Aorta (tissue), 5 donors: ENCODE data around the gene TKT. TPM values are rescaled to one million over a fixed set of nuclear protein-coding genes. Genes with fewer than 3 reads are reported as not detected.

Experiments
- ATAC-seq: fragments of 200-7000 bp; cut with Tn5 transposase; one replicate; pipeline ENCODE4 v1.9.1; 2022; ENCODE audit warnings: moderate library complexity; ENCODE audit not compliant: low FRiP score
- DNase-seq, 2 donors: peaks; one replicate each; pipeline ENCODE4 v3.0.0-alpha.2; 2020
- H3K27ac ChIP-seq, 2 donors: one replicate each; pipeline ENCODE4 v1.5.1; 2013; ENCODE audit warnings: low read length in 2 of 2, mild to moderate bottlenecking in 2 of 2, moderate library complexity in 2 of 2, control low read depth in 1 of 2, inconsistent platforms in 1 of 2, low read depth in 1 of 2
- H3K27me3 ChIP-seq, 2 donors: one replicate each; pipeline ENCODE4 v1.6.1; 2013; ENCODE audit warnings: control low read depth in 1 of 2, low read length in 1 of 2, mild to moderate bottlenecking in 1 of 2, moderate library complexity in 1 of 2; ENCODE audit not compliant: insufficient read depth in 2 of 2, control insufficient read depth in 1 of 2
- H3K36me3 ChIP-seq, 2 donors: one replicate each; pipeline ENCODE4 v1.6.1; 2013; ENCODE audit warnings: control low read depth in 1 of 2, low read length in 1 of 2, mild to moderate bottlenecking in 1 of 2; ENCODE audit not compliant: insufficient read depth in 2 of 2, control insufficient read depth in 1 of 2
- H3K4me1 ChIP-seq, 2 donors: one replicate each; pipeline ENCODE4 v1.6.1; 2013; ENCODE audit warnings: low read length in 2 of 2, control low read depth in 1 of 2, mild to moderate bottlenecking in 1 of 2, moderate library complexity in 1 of 2; ENCODE audit not compliant: insufficient read depth in 2 of 2, control insufficient read depth in 1 of 2
- H3K4me3 ChIP-seq, 2 donors: one replicate each; pipeline ENCODE4 v1.5.1; 2013; ENCODE audit warnings: low read length in 2 of 2, control low read depth in 1 of 2, mild to moderate bottlenecking in 1 of 2
- H3K9me3 ChIP-seq: one replicate; pipeline ENCODE4 v1.6.1; 2013; ENCODE audit warnings: mild to moderate bottlenecking, low read length; ENCODE audit not compliant: control insufficient read depth
- WGBS, 2 donors: extraction: QIAGEN DNeasy Blood & Tissue Kit; methylation state at CpG; one replicate each; pipeline ENCODE4 v1.1.7; 2013; 5-methylcytosine and 5-hydroxymethylcytosine counted together
- intact Hi-C, 2 donors: fragments of 100-400 bp; cut with DNase I; formaldehyde crosslinking; loops; one replicate each; pipeline versions ENCODE4 v1.14.2 to v1.15.0; 2022
- polyA plus RNA-seq, 2 donors: library from polyadenylated mRNA; stranded (reverse); fragments of 200-250 nt; gene quantifications; one replicate each; pipeline ENCODE4 v1.2.3, GENCODE V29; 2013
- total RNA-seq, 2 donors: library from RNA; stranded (reverse); fragmentation: NEBNext Ultra II Directional; extraction: Animal tissue kit (Norgen Biotek cat#: 25700); gene quantifications; one replicate each; pipeline ENCODE4 v1.2.1, GENCODE V29; 2021
- donor health status: healthy with polysubstance abuse.
- donor health status: Bipolar disorder and iron deficiency.
- donor health status: DM: no; HTN: no; CAD: no.
- donor health status: DM: no; HTN: no; CAD: no.
- donor health status: DM: yes; HTN: yes; CAD: no.

TKT gene
- total and polyA plus RNA-seq, 4 donors, result 92.4 to 208 (median 146) TPM

DNA sequence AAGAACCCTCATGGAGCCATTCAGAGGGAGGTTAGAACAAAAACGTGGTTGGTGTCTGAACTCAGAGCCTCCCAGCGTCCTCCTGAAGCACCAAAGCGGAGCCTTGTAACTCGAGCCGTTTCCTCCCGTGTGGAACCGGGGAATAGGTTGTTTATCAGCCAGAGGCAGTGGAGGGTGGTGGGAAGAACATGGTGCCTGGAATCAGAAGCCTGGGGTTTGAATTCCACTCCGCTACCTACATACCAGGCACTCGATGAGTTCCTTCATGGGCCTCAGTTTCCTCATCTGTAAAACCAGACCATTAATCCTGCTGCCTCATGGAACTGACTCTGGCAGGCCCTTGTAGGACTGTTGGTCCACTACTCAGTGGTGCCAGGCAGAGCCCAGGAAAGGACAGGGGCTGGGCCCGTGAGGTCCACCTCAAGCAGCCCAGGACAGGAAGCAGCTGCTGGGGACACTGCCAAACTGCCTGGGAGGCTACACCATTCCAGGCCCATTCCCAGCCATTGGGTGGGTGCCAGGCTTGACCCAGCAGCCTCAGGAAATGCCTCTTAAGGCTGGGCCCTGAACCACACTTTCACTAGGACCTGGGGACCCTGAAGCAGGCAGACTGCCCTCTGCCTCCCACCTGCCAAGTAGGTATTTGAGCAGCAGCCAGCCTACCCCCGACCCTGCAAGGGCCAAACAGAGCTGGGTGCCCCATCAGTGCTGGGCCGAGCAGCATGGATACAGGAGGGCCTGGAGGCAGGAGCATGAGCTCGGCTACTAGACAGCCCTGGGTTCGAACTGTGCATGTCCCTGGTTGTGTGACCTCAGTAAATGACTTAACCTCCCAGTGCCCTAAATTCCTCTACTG is 61.4 kb downstream of the TKT start:
- WGBS, 2 donors, result 20 to 23% methylated on average over 14 of the region's 14 CpGs
- peak; percentile 64 for ATAC-seq
- Histone ChIP-seq H3K36me3 (peaks cover 0 to 3% of the 10 kb centered on the region in 2 donors), H3K4me1 (no peaks in the 10 kb centered on the region), H3K27ac (peak overlapping the region; percentile 17 to 78), H3K27me3 (no peaks in the 10 kb centered on the region), H3K9me3 (no peaks in the 10 kb centered on the region), H3K4me3 (no peak overlapping the region)
- peak; percentile 88 to 93 for DNase-seq
- intact Hi-C loops, result loop anchor here (2.0 to 5.0 kb wide), 2 partner anchors 34 to 62 kb away; partner anchors contain the start of genes PRKCD (in 1 of the 2) and RFT1 (in 1 of the 2)

DNA sequence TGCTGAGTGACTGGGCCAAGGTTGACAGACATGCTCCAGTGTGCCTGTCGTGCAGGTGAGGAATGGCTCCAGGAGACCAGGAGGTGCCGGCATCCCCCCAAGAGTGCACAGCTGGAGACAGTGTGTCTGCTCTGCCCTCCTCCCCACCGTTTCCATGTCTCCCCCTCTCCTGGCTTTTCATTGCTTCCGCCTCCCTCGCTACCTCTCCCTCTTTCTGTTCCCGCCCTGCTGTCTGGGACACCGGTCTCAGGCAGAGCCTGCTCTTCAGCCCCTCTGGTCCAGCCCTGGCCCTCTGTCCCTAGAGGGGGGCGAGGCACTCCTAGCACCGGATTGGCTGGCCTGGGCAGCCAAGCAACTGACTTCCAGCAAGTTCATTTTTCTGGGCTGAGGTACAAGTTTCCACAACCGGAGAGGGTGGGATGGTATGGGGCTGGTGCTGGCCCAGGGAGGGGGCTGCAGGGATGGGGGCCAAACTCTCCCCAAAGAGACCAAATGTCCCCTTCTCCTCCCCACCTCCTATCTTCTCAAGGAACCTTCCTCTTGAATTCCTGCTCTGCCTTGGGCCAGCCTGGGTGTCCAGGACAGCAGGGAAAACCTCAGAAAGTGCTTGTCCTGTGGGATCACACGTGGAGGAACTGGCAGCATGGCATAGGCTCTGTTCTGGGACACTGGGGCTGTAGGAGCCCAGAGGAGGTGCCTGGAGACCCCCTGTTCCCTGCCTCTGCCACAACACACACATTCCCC is 62.2 kb downstream of the TKT start:
- intact Hi-C loops, result loop anchor here in 1 of 2 donors (2.0 kb wide), 1 partner anchor 33 kb away; the partner anchor contains the start of gene PRKCD

DNA sequence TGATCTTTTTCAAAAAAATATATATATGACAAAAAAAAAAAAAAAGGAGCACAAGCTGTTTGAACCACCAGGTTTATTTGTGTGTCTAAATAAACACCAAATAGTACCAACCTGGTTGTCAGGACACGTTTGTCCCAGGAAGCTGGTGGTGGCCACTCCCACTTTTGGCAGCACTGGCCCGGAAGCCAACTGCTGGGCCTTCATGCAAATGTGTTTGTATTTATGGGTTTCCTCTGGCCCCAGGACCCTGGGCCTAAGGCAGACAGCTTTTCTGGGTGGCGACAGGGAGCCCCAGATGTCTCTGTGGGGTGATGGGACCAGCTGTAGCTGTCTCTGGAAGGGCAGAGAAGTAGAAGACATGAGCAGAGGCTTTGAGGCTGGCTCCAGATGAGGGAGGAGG is 63.2 kb downstream of the TKT start:
- H3K4me1 ChIP-seq, result no peaks in the 10 kb centered on the region
- no peaks in the 10 kb centered on the region for H3K27me3 ChIP-seq
- WGBS, 2 donors, result 41 to 42% methylated on average over 3 of the region's 3 CpGs
- intact Hi-C loops, result no loop called here
- peaks cover 0 to 8% of the 10 kb centered on the region in 2 donors for H3K36me3 ChIP-seq
- peak in 1 of 2 donors; percentile 67 for DNase-seq
- no peak overlapping the region for H3K4me3 ChIP-seq
- H3K27ac ChIP-seq, result peak overlapping the region; percentile 20 to 59
- no peaks in the 10 kb centered on the region for H3K9me3 ChIP-seq
- no peak for ATAC-seq

More for the DNA sequence above, 62.2 kb downstream of the TKT start:
- WGBS, 2 donors, result 1 to 8% methylated on average over 11 of the region's 11 CpGs
- DNase-seq (peak; percentile 77 to 85), ATAC-seq (peak; percentile 78)
- Histone ChIP-seq H3K27me3 (no peaks in the 10 kb centered on the region), H3K4me1 (no peaks in the 10 kb centered on the region), H3K9me3 (no peaks in the 10 kb centered on the region), H3K27ac (peak overlapping the region; percentile 20 to 78), H3K36me3 (peaks cover 0 to 8% of the 10 kb centered on the region in 2 donors), H3K4me3 (no peak overlapping the region)

DNA sequence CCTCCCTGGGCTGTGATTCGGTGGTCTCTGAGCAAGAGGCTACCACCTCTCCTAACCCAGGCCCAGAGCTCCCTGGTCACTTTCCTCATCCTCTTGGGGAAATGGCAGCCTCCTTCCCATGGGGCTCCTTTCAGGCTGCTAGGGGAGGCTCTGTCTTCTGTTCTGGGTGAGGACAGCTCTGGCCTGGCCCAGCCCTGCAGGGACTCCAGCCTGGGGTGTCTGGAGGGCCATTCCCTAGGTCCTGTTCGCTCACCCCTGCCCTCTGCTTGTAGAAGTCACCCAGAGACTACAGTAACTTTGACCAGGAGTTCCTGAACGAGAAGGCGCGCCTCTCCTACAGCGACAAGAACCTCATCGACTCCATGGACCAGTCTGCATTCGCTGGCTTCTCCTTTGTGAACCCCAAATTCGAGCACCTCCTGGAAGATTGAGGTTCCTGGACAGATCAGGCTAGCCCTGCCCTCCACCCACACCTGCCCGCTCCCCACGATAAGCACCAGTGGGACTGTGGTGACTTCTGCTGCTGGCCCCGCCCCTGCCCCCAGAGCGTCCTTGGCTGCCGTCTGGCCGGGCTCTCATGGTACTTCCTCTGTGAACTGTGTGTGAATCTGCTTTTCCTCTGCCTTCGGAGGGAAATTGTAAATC is 63.9 kb downstream of the TKT start:
- no peak for ATAC-seq
- H3K36me3 ChIP-seq, result peaks cover 0 to 8% of the 10 kb centered on the region in 2 donors
- 90 to 92% methylated on average over 16 of the region's 16 CpGs for WGBS, 2 donors
- no peak overlapping the region for H3K27ac ChIP-seq
- H3K9me3 ChIP-seq, result no peaks in the 10 kb centered on the region
- peak in 1 of 2 donors; percentile 64 for DNase-seq
- intact Hi-C loops, result no loop called here
- no peaks in the 10 kb centered on the region for H3K27me3 ChIP-seq
- H3K4me1 ChIP-seq, result no peaks in the 10 kb centered on the region
- H3K4me3 ChIP-seq, result no peak overlapping the region

DNA sequence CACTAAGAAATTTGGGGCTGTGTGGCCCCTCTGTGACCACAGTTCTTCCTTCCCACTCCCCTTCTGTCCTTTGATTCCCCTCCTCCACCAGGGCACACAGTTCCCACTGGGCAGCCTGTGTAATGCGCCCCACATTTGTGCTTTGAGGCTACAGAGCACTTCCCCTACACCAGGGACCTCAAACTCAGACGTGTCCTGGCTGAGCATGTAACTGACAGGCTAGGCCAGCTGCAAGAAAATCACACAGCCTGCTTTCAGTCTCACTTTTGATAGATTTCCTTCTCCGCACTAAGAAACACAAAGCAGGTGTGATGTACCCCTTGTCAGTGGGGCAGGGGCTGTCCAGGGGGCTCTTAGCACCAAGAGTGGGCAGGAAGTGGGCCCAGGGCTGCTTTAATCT is 65.2 kb downstream of the TKT start:
- H3K4me1 ChIP-seq, result no peaks in the 10 kb centered on the region
- H3K27me3 ChIP-seq, result no peaks in the 10 kb centered on the region
- H3K9me3 ChIP-seq, result no peaks in the 10 kb centered on the region
- no peak overlapping the region for H3K27ac ChIP-seq
- no peak overlapping the region for H3K4me3 ChIP-seq
- 92 to 94% methylated on average over 3 of the region's 3 CpGs for WGBS, 2 donors
- ATAC-seq (no peak), DNase-seq (no peak)
- peaks cover 0 to 11% of the 10 kb centered on the region in 2 donors for H3K36me3 ChIP-seq
- intact Hi-C loops, result no loop called here

DNA sequence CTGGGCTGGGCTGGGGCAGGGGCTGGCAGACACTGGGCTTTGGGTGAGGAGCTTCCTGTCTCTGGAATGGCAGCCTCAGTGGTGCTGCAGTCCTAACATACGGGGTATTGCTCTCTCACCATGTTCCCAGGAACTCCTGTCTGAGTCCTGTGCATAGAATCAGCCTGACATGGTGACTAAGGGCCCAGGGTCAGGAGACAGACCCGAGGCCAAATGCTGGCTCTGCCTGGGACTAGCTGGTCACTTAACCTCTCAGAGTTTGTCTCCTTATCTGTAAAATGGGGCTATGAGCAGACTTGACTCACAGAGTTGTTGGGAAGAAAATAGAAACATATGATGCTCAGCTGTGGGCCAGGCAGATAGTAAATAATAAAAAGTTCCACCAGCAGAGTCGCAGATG is 66.5 kb downstream of the TKT start:
- no peak for ATAC-seq
- H3K4me1 ChIP-seq, result no peaks in the 10 kb centered on the region
- no peak overlapping the region for H3K4me3 ChIP-seq
- intact Hi-C loops, result no loop called here
- no peaks in the 10 kb centered on the region for H3K27me3 ChIP-seq
- WGBS, 2 donors, result 91% methylated on average over 3 of the region's 3 CpGs
- H3K27ac ChIP-seq, result no peak overlapping the region
- H3K9me3 ChIP-seq, result no peaks in the 10 kb centered on the region
- peaks cover 0 to 11% of the 10 kb centered on the region in 2 donors for H3K36me3 ChIP-seq
- DNase-seq, result no peak

DNA sequence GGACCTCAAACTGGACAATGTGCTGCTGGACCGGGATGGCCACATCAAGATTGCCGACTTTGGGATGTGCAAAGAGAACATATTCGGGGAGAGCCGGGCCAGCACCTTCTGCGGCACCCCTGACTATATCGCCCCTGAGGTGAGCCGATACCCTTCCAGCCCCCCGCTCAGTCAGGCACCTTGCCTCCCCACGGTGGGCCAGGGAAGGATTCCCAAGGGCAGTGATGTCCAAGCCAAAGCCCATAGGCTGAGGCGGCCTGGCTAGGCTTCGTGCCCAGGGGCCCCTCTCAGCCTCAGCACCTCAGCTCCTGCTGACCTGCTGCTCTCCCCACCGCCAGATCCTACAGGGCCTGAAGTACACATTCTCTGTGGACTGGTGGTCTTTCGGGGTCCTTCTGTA is 67.1 kb downstream of the TKT start:
- intact Hi-C loops, result no loop called here
- Histone ChIP-seq H3K27me3 (no peaks in the 10 kb centered on the region), H3K36me3 (peaks cover 0 to 11% of the 10 kb centered on the region in 2 donors)

DNA sequence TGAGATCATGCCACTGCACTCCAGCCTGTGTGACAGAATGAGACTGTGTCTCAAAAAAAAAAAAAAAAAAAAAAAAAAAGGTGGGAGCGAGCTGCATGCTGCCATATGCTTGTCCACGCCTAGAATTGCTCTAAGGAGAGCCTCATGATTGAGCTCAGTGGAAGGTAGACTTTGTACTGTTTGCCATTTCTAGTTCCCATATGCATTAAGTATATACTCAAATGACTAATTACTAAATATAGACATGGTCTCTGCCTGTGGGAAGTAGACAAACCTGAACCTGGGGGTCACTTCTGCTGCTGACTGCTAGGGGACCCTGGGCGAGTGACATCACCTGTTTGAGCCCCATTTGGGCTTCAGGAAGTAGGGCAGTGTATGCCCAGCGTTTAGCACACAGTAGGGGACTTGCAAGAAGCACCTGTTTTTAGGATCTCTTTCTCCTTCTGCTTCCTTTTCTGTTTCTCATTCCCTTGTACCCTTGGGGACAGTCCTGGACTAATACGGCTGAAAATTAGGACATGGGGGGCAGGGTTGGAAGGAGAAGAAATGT is 67.6 kb downstream of the TKT start:
- Histone ChIP-seq H3K36me3 (peaks cover 0 to 15% of the 10 kb centered on the region in 2 donors), H3K27me3 (no peaks in the 10 kb centered on the region), H3K27ac (no peak overlapping the region), H3K4me3 (no peak overlapping the region), H3K4me1 (no peaks in the 10 kb centered on the region), H3K9me3 (no peaks in the 10 kb centered on the region)
- DNase-seq (no peak), ATAC-seq (no peak)
- intact Hi-C loops, result no loop called here
- 79 to 88% methylated on average over 5 of the region's 5 CpGs for WGBS, 2 donors

More for the DNA sequence above, 67.1 kb downstream of the TKT start:
- H3K27ac ChIP-seq, result no peak overlapping the region
- DNase-seq (peak in 1 of 2 donors; percentile 6), ATAC-seq (no peak)
- H3K9me3 ChIP-seq, result no peaks in the 10 kb centered on the region
- no peaks in the 10 kb centered on the region for H3K4me1 ChIP-seq
- WGBS, 2 donors, result 94 to 95% methylated on average over 13 of the region's 13 CpGs
- no peak overlapping the region for H3K4me3 ChIP-seq
